Measurements from ENCODE around the gene WDFY2. TPM values are rescaled to one million over a fixed set of nuclear protein-coding genes. Genes with fewer than 3 reads are reported as not detected.

The WDFY2 gene
- total RNA-seq, 2 experiments from 2014 or later = 5.8 to 6.4 TPM

DNA sequence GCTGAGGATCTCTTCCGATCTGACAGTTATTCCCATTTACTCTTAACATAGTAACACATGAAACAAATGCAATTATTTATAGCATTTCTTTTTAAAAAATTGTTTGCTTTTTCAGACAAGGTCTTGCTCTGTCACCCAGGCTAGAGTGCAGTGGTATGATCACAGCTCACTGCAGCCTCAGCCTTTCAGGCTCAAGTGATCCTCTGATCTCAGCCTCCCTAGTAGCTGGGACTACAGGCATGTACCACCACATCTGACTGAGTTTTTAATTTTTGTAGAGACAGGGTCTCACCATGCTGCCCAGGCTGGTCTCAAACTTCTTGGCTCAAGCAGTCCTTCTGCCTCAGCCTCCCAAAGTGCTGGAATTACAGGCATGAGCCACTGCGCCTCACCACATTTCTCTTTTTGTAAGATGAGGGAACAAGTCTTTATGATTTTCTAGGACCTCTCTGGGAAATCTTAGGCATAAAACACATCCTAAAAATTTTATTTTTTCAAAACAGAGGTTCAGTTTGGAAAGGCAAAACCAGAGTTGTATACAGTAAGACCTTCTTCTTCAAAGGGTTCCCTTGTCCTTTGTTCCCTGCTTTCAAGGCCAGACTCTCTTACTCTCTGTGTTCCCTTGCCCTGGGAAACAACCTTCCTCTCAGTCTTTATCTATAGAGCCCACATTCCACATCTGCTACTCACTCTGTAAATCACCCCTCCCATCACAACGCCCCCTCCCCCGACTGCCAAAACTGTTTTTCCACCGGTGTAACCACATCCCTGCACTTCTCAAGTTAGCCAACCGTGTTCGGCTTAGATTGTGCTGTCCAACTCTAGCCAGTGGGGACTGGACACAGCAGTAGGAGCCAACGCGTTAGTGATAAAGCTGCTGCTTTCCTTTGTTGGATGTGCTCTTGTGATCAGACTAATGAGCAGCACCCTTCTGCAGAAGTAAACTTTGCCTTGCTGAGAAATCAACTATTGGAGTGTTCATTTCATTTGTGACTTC, 163.5 kb downstream of the WDFY2 start:
- CTCF ChIA-PET = no interaction called here
- POLR2A ChIA-PET = no interaction called here

- CTCF ChIA-PET = interaction anchor here (0.8 kb wide), 1 partner anchor 76 kb away, joined by 3 read pairs; no protein-coding TSS in a partner anchor
- POLR2A ChIA-PET = no interaction called here
Observed at GRCh38 chr13:51756651-51757050, 172.4 kb downstream of the WDFY2 start.

- POLR2A ChIA-PET = no interaction called here
- CTCF ChIA-PET = no interaction called here
Observed at GRCh38 chr13:51758691-51759090, 174.4 kb downstream of the WDFY2 start.

- ChIA-PET POLR2A (no interaction called here), CTCF (no interaction called here)
Observed at GRCh38 chr13:51759240-51759639, 175.0 kb downstream of the WDFY2 start.

DNA sequence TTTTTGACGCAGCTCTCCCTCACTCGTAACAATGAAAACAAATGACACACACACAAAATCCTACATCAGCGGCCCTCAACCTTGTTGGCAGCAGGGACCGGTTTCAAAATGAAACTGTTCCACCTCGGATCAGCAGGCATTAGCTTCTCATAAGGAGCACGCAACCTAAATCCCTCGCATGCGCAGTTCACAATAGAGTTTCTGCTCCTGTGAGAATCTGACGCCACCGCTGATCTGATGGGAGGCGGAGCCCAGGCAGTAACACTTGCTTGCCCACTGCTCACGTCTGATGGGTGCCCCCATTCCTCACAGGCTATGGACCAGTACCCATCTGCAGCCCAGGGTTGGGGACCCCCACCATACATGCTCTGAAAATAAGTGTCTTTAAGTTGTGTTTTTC, 176.3 kb downstream of the WDFY2 start:
- CTCF ChIA-PET = no interaction called here
- POLR2A ChIA-PET = no interaction called here

- POLR2A ChIA-PET = no interaction called here
Observed at GRCh38 chr13:51761643-51762350, 177.5 kb downstream of the WDFY2 start.

GRCh38 chr13:51763486-51763885, 179.2 kb downstream of the WDFY2 start:
- CTCF ChIA-PET = interaction anchor here (1.7 kb wide), 1 partner anchor 149 kb away, joined by 4 read pairs; no protein-coding TSS in a partner anchor
- POLR2A ChIA-PET = interaction anchor here (0.9 to 2.3 kb wide), 2 partner anchors 39 to 311 kb away, joined by 6 to 11 read pairs; partner anchors contain the start of gene INTS6

More at GRCh38 chr13:51761643-51762350, 177.5 kb downstream of the WDFY2 start:
- CTCF ChIA-PET = interaction anchor here (0.7 kb wide), 1 partner anchor 30 kb away, joined by 3 read pairs; no protein-coding TSS in a partner anchor

- ChIA-PET CTCF (interaction anchor here (1.4 to 1.7 kb wide), 2 partner anchors 33 to 150 kb away, joined by 4 to 5 read pairs; no protein-coding TSS in a partner anchor), POLR2A (interaction anchor here (0.7 to 2.3 kb wide), 3 partner anchors 38 to 311 kb away, joined by 3 to 11 read pairs (median 6); partner anchors contain the start of gene INTS6)
Observed at GRCh38 chr13:51764184-51765141, 180.2 kb downstream of the WDFY2 start.

DNA sequence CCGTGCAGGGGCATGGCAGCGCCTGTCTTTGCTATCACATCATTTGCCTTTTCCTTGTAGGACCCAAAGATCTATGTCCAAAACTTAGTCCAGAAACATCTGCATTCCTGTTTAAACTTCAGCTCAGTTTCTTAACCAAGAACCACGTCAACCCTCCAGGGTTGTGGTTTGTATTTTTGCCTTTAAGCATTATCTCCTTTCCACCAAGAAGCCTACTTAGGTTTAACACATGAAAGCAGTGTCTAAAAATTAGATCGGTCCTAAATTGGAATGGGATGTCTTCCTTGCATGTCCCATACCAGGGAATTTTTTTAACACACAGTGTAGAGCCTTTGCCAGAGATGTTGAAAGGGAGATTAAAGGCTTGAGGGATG, 180.9 kb downstream of the WDFY2 start:
- ChIA-PET POLR2A (interaction anchor here (0.7 to 2.3 kb wide), 2 partner anchors 38 to 151 kb away, joined by 3 to 11 read pairs; no protein-coding TSS in a partner anchor), CTCF (interaction anchor here (1.4 kb wide), 1 partner anchor 33 kb away, joined by 5 read pairs; no protein-coding TSS in a partner anchor)

- ChIA-PET POLR2A (no interaction called here), CTCF (interaction anchor here (1.1 kb wide), 1 partner anchor 10 kb away, joined by 3 read pairs; no protein-coding TSS in a partner anchor)
Observed at GRCh38 chr13:51767100-51767499, 182.8 kb downstream of the WDFY2 start.

GRCh38 chr13:51768378-51768921, 184.2 kb downstream of the WDFY2 start:
- ChIA-PET CTCF (no interaction called here), POLR2A (no interaction called here)

- ChIA-PET POLR2A (no interaction called here), CTCF (no interaction called here)
Observed at GRCh38 chr13:51768976-51769375, 184.7 kb downstream of the WDFY2 start.

DNA sequence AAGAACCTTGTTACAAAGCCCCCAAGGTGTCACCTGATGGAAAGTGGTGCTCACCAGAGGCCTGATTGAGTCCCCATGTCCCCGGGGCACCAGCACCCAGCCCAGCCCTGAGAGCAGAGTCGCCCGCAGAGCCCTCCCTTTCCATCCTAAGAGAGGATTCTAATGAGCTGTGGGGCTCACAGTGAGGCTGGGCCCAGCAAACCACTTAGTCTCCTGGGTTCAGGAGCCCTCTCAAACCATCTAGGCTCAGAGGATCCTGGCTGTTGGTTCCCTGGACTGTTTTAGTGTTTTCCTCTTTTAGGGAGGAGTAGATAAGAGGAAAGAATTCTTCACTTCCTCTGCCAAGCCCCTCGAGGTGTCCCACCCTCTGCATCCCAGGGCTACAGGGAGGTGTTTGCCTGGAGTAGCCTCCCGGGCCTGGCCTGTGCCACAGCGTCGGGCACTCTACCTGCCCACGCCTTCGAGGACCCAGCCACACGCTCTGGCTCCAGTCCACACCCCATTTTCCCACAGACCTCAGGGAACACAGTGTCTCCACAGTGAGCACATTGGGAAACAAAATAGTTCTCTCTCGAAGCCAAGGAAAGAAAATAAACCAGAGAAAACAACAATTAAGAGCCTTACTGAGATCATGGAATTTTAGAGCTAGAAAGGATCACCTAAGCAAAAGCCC, 185.3 kb downstream of the WDFY2 start:
- POLR2A ChIA-PET = no interaction called here

DNA sequence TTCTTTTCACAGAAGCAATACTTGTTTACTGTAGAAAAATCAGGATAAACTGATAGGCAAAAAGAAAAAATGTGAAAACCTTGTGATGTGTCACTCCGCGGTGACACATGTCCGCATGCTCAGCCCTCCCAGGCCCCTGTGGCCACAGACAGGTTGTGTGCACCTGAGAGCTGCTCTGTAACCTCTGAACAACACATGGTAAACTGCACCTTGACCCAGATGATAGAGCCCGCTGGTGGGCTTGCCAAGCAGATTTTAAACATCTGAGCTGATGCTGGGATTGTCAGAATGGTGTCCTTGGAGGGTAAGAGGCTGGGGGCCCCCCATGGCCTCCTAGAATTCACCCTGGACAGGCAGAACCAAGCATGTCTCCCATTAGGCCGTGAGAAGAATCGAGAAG, 185.9 kb downstream of the WDFY2 start:
- ChIA-PET CTCF (no interaction called here), POLR2A (no interaction called here)

More for the DNA sequence above, 185.3 kb downstream of the WDFY2 start:
- CTCF ChIA-PET = no interaction called here

DNA sequence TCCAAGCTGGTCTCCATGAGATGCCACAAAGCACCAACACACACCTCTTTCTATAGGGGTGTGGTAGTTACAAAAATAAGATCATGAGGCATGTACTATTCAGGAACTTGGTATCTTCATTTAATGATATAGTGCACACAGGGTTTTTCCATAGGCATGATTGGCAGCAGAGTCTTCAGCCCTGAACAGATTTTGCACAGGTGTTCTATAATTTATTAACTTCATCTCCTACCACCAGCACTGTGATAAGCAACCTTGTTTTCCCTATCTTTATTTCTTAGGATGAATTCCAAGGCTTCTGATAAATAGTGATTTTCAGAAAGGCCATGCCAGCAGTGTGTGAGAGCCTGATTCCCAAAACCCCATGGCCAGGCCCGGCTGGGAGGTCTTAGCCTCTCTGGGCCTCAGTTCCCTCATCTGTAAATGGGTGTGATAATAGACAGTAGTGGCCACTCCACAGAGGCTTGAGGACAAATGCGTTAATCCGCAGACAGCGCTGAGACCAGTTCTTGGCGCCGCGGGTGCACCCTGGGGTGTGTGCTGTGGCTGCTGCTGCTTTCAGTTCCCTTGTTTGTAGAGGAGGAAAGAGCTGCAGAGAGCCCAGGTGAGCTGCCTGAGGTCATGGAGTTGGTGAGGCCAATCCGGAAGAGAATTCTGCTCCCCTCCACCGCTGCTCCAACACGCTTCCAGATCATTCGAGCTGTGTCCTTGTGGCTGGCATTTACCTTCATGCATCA, 186.6 kb downstream of the WDFY2 start:
- POLR2A ChIA-PET = no interaction called here
- CTCF ChIA-PET = no interaction called here

- ChIA-PET CTCF (no interaction called here), POLR2A (no interaction called here)
Observed at GRCh38 chr13:51771418-51772104, 187.3 kb downstream of the WDFY2 start.

- POLR2A ChIA-PET = no interaction called here
- CTCF ChIA-PET = no interaction called here
Observed at GRCh38 chr13:51772105-51772455, 187.8 kb downstream of the WDFY2 start.
